ENCODE measurements around the gene FCRL4. TPM values are rescaled to one million over a fixed set of nuclear protein-coding genes. Genes with fewer than 3 reads are reported as not detected.

Gene FCRL4
- total and polyA plus RNA-seq, 2 donors (not counting 3 experiments of a cell fraction or from before 2014, with no cell fraction given) = not detected

DNA sequence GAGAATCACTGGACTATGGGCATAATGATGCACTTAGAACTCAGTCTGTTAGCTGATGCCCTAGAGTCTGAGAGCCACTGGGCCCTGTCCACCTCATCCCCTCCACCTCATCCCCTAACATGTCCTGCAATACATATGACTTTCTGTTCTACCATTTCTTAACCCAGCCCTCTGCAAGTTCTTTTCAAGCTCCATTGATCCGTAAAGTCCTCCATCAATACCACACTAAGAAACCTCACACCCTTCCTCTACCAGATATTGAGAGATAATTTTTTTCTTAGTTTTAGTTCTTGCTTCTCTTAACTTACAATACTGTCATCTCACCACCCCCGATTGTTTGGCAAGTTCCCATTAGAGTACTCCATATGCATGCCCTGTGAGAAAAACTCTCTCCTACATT, 22.1 kb downstream of the FCRL4 start:
- dilution Hi-C loops (cut with MboI; ENCODE audit: extremely low pct_ligation_motif_present, low sequenced_read_pairs) = no loop called here
- Histone ChIP-seq H3K79me2 (ENCODE audit: control insufficient read depth, insufficient read depth, low read length) (no peaks in the 10 kb centered on the region), H3K36me3 (ENCODE audit: control insufficient read depth in 2 of 2, extremely low read depth in 1 of 2, insufficient read depth in 2 of 2, low read length in 2 of 2) (no peaks in the 10 kb centered on the region), H4K20me1 (replicated peaks; ENCODE audit: control insufficient read depth, extremely low read depth, insufficient read depth, low read length) (no peaks in the 10 kb centered on the region), H3K9ac (replicated peaks; ENCODE audit: extremely low read depth, insufficient read depth, low read length) (no peak overlapping the region), H3K9me1 (replicated peaks; ENCODE audit: control insufficient read depth, extremely low read depth, insufficient read depth, low read length) (no peaks in the 10 kb centered on the region), H3K4me2 (ENCODE audit: insufficient read depth, low read length) (no peak overlapping the region), H3K27ac (ENCODE audit: insufficient read depth, low read depth, low read length) (no peak overlapping the region), H2AFZ (ENCODE audit: low read depth, low read length) (no peak overlapping the region), H3K9me3 (replicated peaks; ENCODE audit: control insufficient read depth, insufficient read depth, low read length) (no peaks in the 10 kb centered on the region), H3K27me3 (ENCODE audit: control insufficient read depth in 2 of 2, insufficient read depth in 2 of 2, low read length in 2 of 2) (peaks cover 0 to 2% of the 10 kb centered on the region in 2 experiments), H3K4me3 (replicated peaks in 1 of 3; ENCODE audit: insufficient read depth in 1 of 3, low read depth in 1 of 3, low read length in 3 of 3) (no peak overlapping the region), H3K4me1 (ENCODE audit: control insufficient read depth, extremely low read depth, insufficient read depth, low read length) (no peaks in the 10 kb centered on the region)
- intact Hi-C loops (cut with micrococcal nuclease) = no loop called here
- POLR2A ChIA-PET = no interaction called here
- CTCF ChIA-PET = interaction anchor here (1.0 to 6.9 kb wide), 2 partner anchors 15 to 547 kb away, joined by 3 to 311 read pairs; no protein-coding TSS in a partner anchor
- BruUV-seq (replicated peaks) = no TSS peak
- DNase-seq (ENCODE audit: low read depth, low spot score) = no peak
- FAIRE-seq = no peak
- no peak for TF ChIP-seq POLR2AphosphoS5 (IDR thresholded peaks at IDR 0.05; ENCODE audit: insufficient read depth, low read depth, low read length)
- TF ChIP-seq EZH2 (IDR thresholded peaks at IDR 0.05; ENCODE audit: borderline replicate concordance, low read depth, low read length, severe bottlenecking) = no peak
- TF ChIP-seq POLR2A (IDR thresholded peaks at IDR 0.05; ENCODE audit: low read depth, low read length) = no peak
- TF ChIP-seq MYC (IDR thresholded peaks at IDR 0.05; ENCODE audit: low read depth, low read length) = no peak
- TF ChIP-seq, protein P1, sequence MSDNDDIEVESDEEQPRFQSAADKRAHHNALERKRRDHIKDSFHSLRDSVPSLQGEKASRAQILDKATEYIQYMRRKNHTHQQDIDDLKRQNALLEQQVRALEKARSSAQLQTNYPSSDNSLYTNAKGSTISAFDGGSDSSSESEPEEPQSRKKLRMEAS (IDR thresholded peaks at IDR 0.05; ENCODE audit: insufficient read depth, insufficient read length) = no peak
- TF ChIP-seq JUN (IDR thresholded peaks at IDR 0.05; ENCODE audit: borderline replicate concordance, insufficient read depth, insufficient read length, low read depth) = no peak
- no peak for TF ChIP-seq GATA2 (IDR thresholded peaks at IDR 0.05; ENCODE audit: insufficient read depth, insufficient read length, low read depth, low read length)
- no peak for TF ChIP-seq FOS (IDR thresholded peaks at IDR 0.05; ENCODE audit: borderline replicate concordance, insufficient read depth, low read length)
- TF ChIP-seq, protein P2, sequence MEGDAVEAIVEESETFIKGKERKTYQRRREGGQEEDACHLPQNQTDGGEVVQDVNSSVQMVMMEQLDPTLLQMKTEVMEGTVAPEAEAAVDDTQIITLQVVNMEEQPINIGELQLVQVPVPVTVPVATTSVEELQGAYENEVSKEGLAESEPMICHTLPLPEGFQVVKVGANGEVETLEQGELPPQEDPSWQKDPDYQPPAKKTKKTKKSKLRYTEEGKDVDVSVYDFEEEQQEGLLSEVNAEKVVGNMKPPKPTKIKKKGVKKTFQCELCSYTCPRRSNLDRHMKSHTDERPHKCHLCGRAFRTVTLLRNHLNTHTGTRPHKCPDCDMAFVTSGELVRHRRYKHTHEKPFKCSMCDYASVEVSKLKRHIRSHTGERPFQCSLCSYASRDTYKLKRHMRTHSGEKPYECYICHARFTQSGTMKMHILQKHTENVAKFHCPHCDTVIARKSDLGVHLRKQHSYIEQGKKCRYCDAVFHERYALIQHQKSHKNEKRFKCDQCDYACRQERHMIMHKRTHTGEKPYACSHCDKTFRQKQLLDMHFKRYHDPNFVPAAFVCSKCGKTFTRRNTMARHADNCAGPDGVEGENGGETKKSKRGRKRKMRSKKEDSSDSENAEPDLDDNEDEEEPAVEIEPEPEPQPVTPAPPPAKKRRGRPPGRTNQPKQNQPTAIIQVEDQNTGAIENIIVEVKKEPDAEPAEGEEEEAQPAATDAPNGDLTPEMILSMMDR (IDR thresholded peaks at IDR 0.05; ENCODE audit: extremely low read depth in 1 of 2, insufficient read depth in 1 of 2, low read depth in 1 of 2, low read length in 2 of 2) = no peak
